Prostate gland (tissue), 2 donors: ENCODE results near the gene MYH15.

Experiments
- CTCF ChIP-seq, 4 experiments: fragments of 200-600 bp in 2 of 4; fragments of 450-650 bp in 2 of 4; sonication (generic) in 2 of 4; IDR thresholded peaks; 1 replicate in 3 of 4; 2 replicates in 1 of 4; pipeline ENCODE4 v1.5.1; 2016 to 2019; ENCODE audit warnings: antibody characterized with exemption in 4 of 4, mild to moderate bottlenecking in 2 of 4, moderate library complexity in 2 of 4
- POLR2A ChIP-seq: fragments of 450-650 bp; IDR thresholded peaks from one replicate; pipeline ENCODE4 v1.6.1; 2016; ENCODE audit warnings: antibody characterized with exemption, mild to moderate bottlenecking
- POLR2AphosphoS5 ChIP-seq: sonication (generic); formaldehyde crosslinking; IDR thresholded peaks from one replicate; pipeline ENCODE4 v1.6.1; 2017; ENCODE audit warnings: antibody characterized with exemption

GRCh38 chr3:108442281-108442680, 68.1 kb downstream of the MYH15 start:
- TF ChIP-seq CTCF (IDR thresholded peaks at IDR 0.05) = no peak
- TF ChIP-seq POLR2A = no peak
- TF ChIP-seq POLR2AphosphoS5 = no peak
